HG03135 (cell line): ENCODE results near the gene MPZL3.
"Not testable (repeated sequence)": the region's sequence is repeated elsewhere in the genome, so short reads cannot be mapped to it uniquely, and the experiment has no call there.

Experiments
- ATAC-seq: cut with Tn5 transposase; IDR thresholded peaks from one replicate; pipeline ENCODE4 v1.9.1; 2021; ENCODE audit warnings: mild to moderate bottlenecking, moderate library complexity; ENCODE audit not compliant: unreplicated experiment

The MPZL3 gene

GRCh38 chr11:118213781-118214180 is 38.4 kb downstream of the MPZL3 start:
- ATAC-seq: no peak

GRCh38 chr11:118213201-118213600 is 39.0 kb downstream of the MPZL3 start:
- no peak for ATAC-seq

DNA sequence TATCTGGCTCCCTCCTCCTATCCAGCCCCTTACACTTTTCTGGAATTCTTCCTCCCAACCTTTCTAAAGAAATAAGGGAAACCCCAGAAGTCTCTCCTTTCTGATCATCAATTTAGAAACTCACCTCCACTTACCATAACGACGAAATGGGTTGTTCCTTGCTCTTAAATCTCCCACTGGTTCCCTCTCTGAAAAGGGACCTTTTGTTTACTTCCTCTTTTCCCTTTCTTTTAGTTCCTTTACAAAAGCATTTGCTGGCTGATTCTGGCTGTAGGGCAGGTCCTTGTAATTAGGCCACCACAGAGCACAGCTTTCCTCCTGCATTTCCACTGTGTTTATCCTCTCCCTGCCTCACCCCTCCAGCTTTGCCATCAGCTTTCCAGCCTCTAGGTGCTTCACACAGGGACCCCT is 39.4 kb downstream of the MPZL3 start:
- ATAC-seq: no peak

GRCh38 chr11:118212131-118212725 is 39.9 kb downstream of the MPZL3 start:
- ATAC-seq: no peak

- ATAC-seq: no peak
These were observed 41.2 kb downstream of the MPZL3 start for GRCh38 chr11:118211006-118211405.

- ATAC-seq: no peak
These were observed 41.8 kb downstream of the MPZL3 start for GRCh38 chr11:118210323-118210722.

DNA sequence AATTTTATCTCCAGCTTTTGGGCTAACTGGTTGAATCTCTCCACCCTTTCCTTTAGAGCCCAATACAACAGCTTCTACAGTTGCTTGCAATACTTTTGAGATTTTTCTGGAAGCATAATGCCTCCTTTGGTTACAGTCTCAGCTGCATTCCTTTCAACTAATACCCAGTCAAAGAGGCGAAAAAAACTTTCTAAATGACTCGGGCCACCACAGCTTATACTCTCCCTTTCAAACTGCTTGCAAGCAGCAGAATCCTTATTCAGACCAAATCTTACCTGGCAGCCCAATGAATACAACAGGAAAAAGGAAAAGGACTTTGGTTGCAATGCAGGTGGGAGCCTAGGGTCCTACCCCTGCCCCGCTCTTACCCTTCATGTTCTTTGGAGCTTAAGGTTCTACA is 43.1 kb downstream of the MPZL3 start:
- no peak for ATAC-seq

DNA sequence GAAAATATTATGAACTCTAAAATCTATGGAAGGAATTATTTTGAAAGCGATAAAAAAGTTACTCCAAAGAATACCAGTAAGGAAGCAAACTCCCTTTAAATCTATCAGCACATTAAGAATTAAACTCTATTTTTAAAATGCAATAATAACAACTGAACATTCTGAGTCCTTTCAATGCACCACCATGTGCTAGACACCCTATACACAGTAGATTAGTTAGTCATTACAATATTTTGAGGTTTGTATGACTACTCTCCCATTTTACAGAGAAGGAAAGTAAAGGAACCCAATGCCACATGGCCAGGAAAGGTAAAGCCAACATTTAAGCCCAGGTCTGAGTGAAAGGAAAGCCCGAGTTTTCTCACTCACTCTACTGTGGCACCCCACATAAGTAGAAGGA is 45.1 kb downstream of the MPZL3 start:
- ATAC-seq: no peak

- no peak for ATAC-seq
These were observed 45.7 kb downstream of the MPZL3 start for GRCh38 chr11:118206391-118207031.

DNA sequence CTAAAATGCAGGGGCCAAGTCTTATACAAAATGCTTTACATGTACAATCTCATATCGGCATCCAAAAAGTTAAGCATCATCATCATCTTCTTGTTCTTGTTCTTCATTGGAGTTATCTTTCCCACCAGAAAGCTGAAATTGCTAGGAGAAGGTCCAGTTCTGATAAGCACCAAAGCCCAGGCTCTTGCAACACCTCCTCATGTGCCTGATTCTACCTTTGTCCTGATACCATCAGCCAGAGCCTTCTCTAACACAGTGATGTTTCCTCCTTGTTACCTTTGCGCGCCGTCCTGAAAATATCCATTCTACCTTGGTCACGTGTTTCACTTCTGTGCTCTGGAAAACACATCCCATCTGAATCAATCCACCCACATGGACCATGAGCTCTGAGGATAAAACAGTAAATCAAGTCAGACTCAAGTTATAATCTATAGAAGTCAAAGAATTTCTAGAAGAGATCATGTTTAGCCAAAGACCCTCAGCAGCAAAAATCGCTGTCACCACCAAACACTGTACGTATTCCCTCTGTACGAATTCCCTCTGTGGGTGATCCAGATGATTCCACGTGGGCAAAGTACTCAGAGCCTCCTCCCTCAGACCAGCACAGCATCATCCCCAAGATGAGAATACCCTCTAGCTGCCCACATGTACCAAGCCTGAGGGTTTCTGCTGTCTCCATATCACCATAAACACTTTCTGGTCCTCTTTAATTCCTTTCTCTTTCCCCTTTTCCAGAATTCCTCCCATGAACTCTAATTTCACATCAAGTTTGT is 46.4 kb downstream of the MPZL3 start:
- ATAC-seq: no peak

- ATAC-seq: no peak
These were observed 49.4 kb downstream of the MPZL3 start for GRCh38 chr11:118202599-118203422.

- ATAC-seq: no peak
These were observed 50.2 kb downstream of the MPZL3 start for GRCh38 chr11:118201966-118202365.

GRCh38 chr11:118200901-118201680 is 51.1 kb downstream of the MPZL3 start:
- no peak for ATAC-seq

DNA sequence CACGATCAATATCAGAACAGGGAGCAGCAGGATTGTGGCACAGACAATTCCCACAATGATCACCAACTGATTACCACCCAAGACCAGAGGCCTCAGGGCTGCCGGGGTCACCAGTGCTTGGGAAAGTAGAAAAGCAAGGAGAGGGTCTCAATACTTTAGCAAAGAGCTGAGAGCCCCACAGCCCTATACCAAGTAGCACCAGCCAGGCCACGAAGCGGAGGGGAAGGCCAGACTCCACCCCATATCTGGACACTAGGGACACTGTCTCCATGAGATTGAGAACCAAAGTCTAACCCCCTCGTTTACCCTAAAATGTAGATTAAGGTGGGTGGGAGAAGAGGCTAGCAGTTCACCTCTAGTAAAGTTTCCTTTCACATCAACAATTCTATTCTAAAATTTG is 51.7 kb downstream of the MPZL3 start:
- ATAC-seq: no peak

GRCh38 chr11:118199135-118199534 is 53.0 kb downstream of the MPZL3 start:
- no peak for ATAC-seq

- ATAC-seq: no peak
These were observed 53.8 kb downstream of the MPZL3 start for GRCh38 chr11:118198370-118198769.

DNA sequence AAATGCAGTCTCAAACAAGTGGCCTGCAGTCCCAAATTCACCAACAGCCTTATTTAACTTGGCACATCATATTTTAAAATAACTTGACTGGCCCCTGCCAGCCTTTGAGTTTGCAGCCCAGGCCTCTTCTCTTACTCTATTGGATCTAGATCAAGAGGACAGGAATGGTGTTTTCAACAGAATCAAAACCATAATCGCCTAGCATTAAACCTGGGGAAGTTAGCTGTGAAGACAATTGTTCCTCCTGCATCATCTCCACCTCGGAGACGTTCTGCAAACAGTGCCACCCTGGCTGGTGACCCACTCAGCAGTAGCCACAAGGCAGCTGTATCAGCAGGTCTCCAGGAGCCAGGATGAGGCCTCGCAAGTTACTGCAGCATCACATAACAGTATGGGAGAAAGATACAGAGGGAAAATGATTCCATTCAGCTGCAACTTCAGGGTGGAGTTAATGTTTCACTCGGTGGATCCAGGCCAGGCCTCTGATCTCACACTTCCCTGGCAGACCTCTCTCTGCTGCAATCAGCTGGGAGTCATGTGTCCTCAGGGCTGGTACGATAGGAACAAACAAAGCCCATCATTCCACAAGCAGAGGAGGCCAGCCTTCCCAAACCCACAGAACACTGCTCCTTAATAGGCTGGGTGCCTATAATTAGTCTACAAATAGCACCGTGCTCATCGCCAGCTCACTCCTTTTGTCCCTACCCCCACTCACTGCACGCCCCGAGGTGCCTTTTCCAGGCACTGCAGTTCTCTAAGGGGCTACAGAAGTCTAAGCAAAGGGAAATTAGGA is 57.1 kb downstream of the MPZL3 start:
- ATAC-seq: no peak

- ATAC-seq: no peak
These were observed 58.1 kb downstream of the MPZL3 start for GRCh38 chr11:118193910-118194566.

DNA sequence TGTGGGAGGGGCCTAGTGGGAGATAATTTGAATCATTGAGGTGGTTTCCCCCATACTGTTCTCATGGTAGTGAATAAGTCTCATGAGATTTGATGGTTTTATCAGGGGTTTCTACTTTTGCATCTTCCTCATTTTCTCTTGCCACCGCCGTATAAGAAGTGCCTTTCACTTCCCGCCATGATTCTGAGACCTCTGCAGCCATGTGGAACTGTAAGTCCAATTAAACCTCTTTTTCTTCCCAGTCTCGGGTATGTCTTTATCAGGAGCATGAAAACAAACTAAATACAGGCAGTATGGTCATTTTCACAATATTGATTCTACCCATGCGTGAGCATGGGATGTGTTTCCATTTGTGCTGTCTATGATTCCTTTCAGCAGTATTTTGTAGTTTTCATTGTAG is 59.3 kb downstream of the MPZL3 start:
- not testable (repeated sequence) for ATAC-seq
